ENCODE measurements around the gene KAT7. TPM values are rescaled to one million over a fixed set of nuclear protein-coding genes. Genes with fewer than 3 reads are reported as not detected.
A peak's percentile ranks its signal among the peaks of the same experiment; 100 is the strongest.

KAT7 gene
- total RNA-seq, 2 donors from 2014 or later, result 48.3 to 78.6 TPM

DNA sequence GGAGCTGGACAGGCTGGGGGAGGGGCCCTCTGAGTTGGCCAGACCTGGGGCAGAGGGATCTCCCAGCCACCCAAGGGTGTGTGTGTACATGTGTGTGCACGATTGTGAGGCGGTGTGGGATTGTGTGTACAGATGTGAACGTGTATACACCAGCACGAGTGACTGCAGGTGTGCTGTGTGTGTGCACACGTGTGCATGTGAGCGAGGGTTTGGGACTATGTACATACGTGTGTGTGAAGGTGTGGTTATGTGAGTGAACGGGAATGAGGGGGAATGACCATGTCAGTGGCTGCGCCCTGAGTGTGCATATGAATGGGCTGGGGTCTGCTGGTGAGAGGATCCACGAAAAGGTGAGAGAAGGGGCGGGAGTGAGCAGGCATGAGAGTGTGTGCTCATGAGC is 81.8 kb downstream of the KAT7 start:
- H3K27me3 ChIP-seq (replicated peaks; ENCODE audit: insufficient read depth), result no peaks in the 10 kb centered on the region
- intact Hi-C loops (cut with DNase I), result no loop called here
- WGBS, result 87% methylated on average over 11 of the region's 11 CpGs

GRCh38 chr17:49871211-49871610 is 82.7 kb downstream of the KAT7 start:
- WGBS, result 41% methylated on average over 7 of the region's 7 CpGs
- intact Hi-C loops (cut with DNase I), result no loop called here
- Histone ChIP-seq H3K4me1 (replicated peaks) (no peaks in the 10 kb centered on the region), H3K4me3 (no peak overlapping the region), H3K9me3 (no peaks in the 10 kb centered on the region), H3K27ac (no peak overlapping the region), H3K36me3 (no peaks in the 10 kb centered on the region), H3K27me3 (replicated peaks; ENCODE audit: insufficient read depth) (no peaks in the 10 kb centered on the region)
- TF ChIP-seq POLR2A (IDR thresholded peaks at IDR 0.05) (no peak), POLR2AphosphoS5 (IDR thresholded peaks at IDR 0.05) (no peak), CTCF (IDR thresholded peaks at IDR 0.05) (no peak)
- peak; percentile 27 for DNase-seq (ENCODE audit: low spot score)

More for the DNA sequence above, 81.8 kb downstream of the KAT7 start:
- Histone ChIP-seq H3K4me1 (replicated peaks) (no peaks in the 10 kb centered on the region), H3K27ac (no peak overlapping the region), H3K36me3 (no peaks in the 10 kb centered on the region), H3K4me3 (no peak overlapping the region), H3K9me3 (no peaks in the 10 kb centered on the region)
- no peak for TF ChIP-seq POLR2A (IDR thresholded peaks at IDR 0.05)
- TF ChIP-seq CTCF (IDR thresholded peaks at IDR 0.05), result no peak
- TF ChIP-seq POLR2AphosphoS5 (IDR thresholded peaks at IDR 0.05), result no peak
- DNase-seq (ENCODE audit: low spot score), result no peak

- intact Hi-C loops (cut with DNase I), result no loop called here
- no peaks in the 10 kb centered on the region for H3K9me3 ChIP-seq
- no peaks in the 10 kb centered on the region for H3K36me3 ChIP-seq
- no peak for DNase-seq (ENCODE audit: low spot score)
- no peak for TF ChIP-seq POLR2AphosphoS5 (IDR thresholded peaks at IDR 0.05)
- no peak for TF ChIP-seq POLR2A (IDR thresholded peaks at IDR 0.05)
- no peak for TF ChIP-seq CTCF (IDR thresholded peaks at IDR 0.05)
- H3K27ac ChIP-seq, result no peak overlapping the region
- no peak overlapping the region for H3K4me3 ChIP-seq
- H3K27me3 ChIP-seq (replicated peaks; ENCODE audit: insufficient read depth), result no peaks in the 10 kb centered on the region
- no peaks in the 10 kb centered on the region for H3K4me1 ChIP-seq (replicated peaks)
- WGBS, result 76% methylated on average over 6 of the region's 6 CpGs
Observed at GRCh38 chr17:49872754-49873377, 84.4 kb downstream of the KAT7 start.

- Histone ChIP-seq H3K36me3 (no peaks in the 10 kb centered on the region), H3K4me3 (no peak overlapping the region), H3K4me1 (replicated peaks) (no peaks in the 10 kb centered on the region), H3K27ac (no peak overlapping the region), H3K27me3 (replicated peaks; ENCODE audit: insufficient read depth) (no peaks in the 10 kb centered on the region), H3K9me3 (no peaks in the 10 kb centered on the region)
- TF ChIP-seq POLR2AphosphoS5 (IDR thresholded peaks at IDR 0.05) (no peak), POLR2A (IDR thresholded peaks at IDR 0.05) (no peak), CTCF (IDR thresholded peaks at IDR 0.05) (no peak)
- intact Hi-C loops (cut with DNase I), result no loop called here
- no peak for DNase-seq (ENCODE audit: low spot score)
- WGBS, result 66% methylated on average over 6 of the region's 6 CpGs
Observed at GRCh38 chr17:49873466-49873865, 85.0 kb downstream of the KAT7 start.

DNA sequence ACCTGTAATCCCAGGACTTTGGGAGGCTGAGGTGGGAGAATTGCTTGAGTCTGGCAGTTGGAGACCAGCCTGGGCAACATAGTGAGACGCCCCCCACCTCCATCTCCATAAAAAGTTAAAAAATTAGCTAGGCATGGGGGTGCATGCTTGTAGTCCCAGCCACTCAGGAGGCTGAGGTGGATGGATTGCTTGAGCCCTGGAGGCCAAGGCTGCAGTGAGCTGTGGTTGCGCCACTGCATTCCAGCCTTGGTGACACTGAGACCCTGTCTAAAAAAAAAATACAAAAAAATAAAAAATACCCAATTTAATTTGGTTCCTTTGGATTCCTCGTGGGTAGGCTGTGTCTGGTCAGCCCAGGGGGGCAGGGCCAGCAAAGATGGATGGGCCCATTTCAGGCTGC is 85.4 kb downstream of the KAT7 start:
- Histone ChIP-seq H3K4me3 (no peak overlapping the region), H3K9me3 (no peaks in the 10 kb centered on the region), H3K4me1 (replicated peaks) (no peaks in the 10 kb centered on the region), H3K36me3 (no peaks in the 10 kb centered on the region), H3K27me3 (replicated peaks; ENCODE audit: insufficient read depth) (no peaks in the 10 kb centered on the region), H3K27ac (no peak overlapping the region)
- 73% methylated on average over 3 of the region's 3 CpGs for WGBS
- TF ChIP-seq CTCF (IDR thresholded peaks at IDR 0.05), result no peak
- TF ChIP-seq POLR2A (IDR thresholded peaks at IDR 0.05), result no peak
- no peak for TF ChIP-seq POLR2AphosphoS5 (IDR thresholded peaks at IDR 0.05)
- no peak for DNase-seq (ENCODE audit: low spot score)
- intact Hi-C loops (cut with DNase I), result no loop called here
